Measurements from ENCODE around the gene HOXA13. TPM values are rescaled to one million over a fixed set of nuclear protein-coding genes. Genes with fewer than 3 reads are reported as not detected.
A peak's percentile ranks its signal among the peaks of the same experiment; 100 is the strongest.

The HOXA13 gene
- total RNA-seq, 1 experiment from 2014 or later: not detected

DNA sequence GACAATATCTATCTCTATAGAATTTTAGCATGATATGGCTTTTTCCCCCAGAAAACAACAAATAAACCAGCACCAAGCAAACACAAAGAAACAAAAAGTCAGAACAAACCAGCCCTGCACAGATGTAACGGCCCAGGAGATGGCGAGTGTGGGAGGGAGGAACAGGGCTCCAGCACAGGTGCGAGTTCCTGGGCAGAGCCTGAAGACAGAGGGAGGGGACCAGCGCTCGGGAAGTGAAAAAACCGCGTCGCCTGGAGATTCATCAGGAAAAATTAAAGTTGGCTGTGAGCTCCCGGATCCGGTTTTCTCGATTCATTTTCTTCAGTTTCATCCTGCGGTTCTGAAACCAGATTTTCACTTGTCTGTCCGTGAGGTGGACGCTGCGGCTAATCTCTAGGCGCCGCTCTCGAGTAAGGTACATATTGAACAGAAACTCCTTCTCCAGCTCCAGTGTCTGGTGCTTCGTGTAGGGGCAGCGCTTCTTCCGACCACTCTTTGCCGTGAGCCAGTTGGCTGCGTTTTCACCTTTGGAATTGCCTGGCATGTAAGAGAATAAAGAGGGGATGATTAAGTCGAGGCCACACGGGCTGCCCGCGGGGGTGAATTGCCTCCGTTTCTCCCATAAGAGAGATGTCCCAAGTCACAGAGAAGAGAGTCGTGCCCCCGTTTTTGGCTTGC is 28.1 kb downstream of the HOXA13 start:
- TF ChIP-seq, protein P1, sequence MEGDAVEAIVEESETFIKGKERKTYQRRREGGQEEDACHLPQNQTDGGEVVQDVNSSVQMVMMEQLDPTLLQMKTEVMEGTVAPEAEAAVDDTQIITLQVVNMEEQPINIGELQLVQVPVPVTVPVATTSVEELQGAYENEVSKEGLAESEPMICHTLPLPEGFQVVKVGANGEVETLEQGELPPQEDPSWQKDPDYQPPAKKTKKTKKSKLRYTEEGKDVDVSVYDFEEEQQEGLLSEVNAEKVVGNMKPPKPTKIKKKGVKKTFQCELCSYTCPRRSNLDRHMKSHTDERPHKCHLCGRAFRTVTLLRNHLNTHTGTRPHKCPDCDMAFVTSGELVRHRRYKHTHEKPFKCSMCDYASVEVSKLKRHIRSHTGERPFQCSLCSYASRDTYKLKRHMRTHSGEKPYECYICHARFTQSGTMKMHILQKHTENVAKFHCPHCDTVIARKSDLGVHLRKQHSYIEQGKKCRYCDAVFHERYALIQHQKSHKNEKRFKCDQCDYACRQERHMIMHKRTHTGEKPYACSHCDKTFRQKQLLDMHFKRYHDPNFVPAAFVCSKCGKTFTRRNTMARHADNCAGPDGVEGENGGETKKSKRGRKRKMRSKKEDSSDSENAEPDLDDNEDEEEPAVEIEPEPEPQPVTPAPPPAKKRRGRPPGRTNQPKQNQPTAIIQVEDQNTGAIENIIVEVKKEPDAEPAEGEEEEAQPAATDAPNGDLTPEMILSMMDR (IDR thresholded peaks at IDR 0.05; ENCODE audit: unreplicated experiment): no peak
- peak; percentile 60 for DNase-seq (ENCODE audit: unreplicated experiment)
- ChIA-PET POLR2A (interaction anchor here (0.6 to 6.3 kb wide), 13 partner anchors 9 to 568 kb away, joined by 3 to 59 read pairs (median 12); partner anchors contain the start of genes HOXA1, HOXA5 and HOXA6), CTCF (interaction anchor here (0.5 to 1.8 kb wide), 7 partner anchors 9 to 1403 kb away, joined by 3 to 10 read pairs (median 3); partner anchors contain the start of gene HOXA5)
- Mint-ChIP-seq H3K36me3 (ENCODE audit: insufficient read depth, unreplicated experiment) (peaks cover 11% of the 10 kb centered on the region), H3K4me3 (ENCODE audit: unreplicated experiment) (peak overlapping the region; percentile 79), H3K27me3 (ENCODE audit: insufficient read depth, unreplicated experiment) (no peaks in the 10 kb centered on the region), H3K9me3 (ENCODE audit: unreplicated experiment) (no peaks in the 10 kb centered on the region), H3K4me1 (ENCODE audit: insufficient read depth, unreplicated experiment) (peaks cover 20% of the 10 kb centered on the region), H3K27ac (ENCODE audit: low read depth, unreplicated experiment) (peak overlapping the region; percentile 87)
- BruUV-seq (replicated peaks): no TSS peak
- intact Hi-C loops (cut with micrococcal nuclease): no loop called here

DNA sequence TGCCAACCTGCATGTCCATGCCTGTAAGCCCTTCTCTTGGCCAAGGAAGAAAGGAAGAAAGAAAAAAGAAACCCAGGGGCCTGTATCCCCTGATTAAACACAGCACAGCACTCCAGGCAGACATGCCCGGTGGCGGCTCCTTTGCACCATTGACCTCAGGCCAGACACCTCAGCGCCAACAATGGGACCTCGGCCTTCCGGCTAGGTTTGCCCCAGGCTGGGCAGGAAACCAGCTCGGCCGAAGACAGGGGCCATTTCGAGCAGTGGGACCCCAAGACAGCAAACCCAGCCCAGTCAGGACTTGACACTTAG is 28.6 kb downstream of the HOXA13 start:
- TF ChIP-seq, protein P1 (IDR thresholded peaks at IDR 0.05; ENCODE audit: unreplicated experiment): no peak
- H3K4me3 Mint-ChIP-seq (ENCODE audit: unreplicated experiment): peak overlapping the region; percentile 79
- BruUV-seq (replicated peaks): no TSS peak
- H3K27ac Mint-ChIP-seq (ENCODE audit: low read depth, unreplicated experiment): peak overlapping the region; percentile 87
- peak; percentile 42 for DNase-seq (ENCODE audit: unreplicated experiment)
- peaks cover 20% of the 10 kb centered on the region for H3K4me1 Mint-ChIP-seq (ENCODE audit: insufficient read depth, unreplicated experiment)
- ChIA-PET POLR2A (interaction anchor here (0.6 to 6.3 kb wide), 15 partner anchors 9 to 574 kb away, joined by 3 to 59 read pairs (median 5); partner anchors contain the start of genes HOXA1, HOXA5 and HOXA6), CTCF (interaction anchor here (0.5 to 1.8 kb wide), 7 partner anchors 8 to 108 kb away, joined by 3 to 10 read pairs (median 4); partner anchors contain the start of gene HOXA5)
- peaks cover 11% of the 10 kb centered on the region for H3K36me3 Mint-ChIP-seq (ENCODE audit: insufficient read depth, unreplicated experiment)
- no peaks in the 10 kb centered on the region for H3K9me3 Mint-ChIP-seq (ENCODE audit: unreplicated experiment)
- H3K27me3 Mint-ChIP-seq (ENCODE audit: insufficient read depth, unreplicated experiment): no peaks in the 10 kb centered on the region
- intact Hi-C loops (cut with micrococcal nuclease): no loop called here

DNA sequence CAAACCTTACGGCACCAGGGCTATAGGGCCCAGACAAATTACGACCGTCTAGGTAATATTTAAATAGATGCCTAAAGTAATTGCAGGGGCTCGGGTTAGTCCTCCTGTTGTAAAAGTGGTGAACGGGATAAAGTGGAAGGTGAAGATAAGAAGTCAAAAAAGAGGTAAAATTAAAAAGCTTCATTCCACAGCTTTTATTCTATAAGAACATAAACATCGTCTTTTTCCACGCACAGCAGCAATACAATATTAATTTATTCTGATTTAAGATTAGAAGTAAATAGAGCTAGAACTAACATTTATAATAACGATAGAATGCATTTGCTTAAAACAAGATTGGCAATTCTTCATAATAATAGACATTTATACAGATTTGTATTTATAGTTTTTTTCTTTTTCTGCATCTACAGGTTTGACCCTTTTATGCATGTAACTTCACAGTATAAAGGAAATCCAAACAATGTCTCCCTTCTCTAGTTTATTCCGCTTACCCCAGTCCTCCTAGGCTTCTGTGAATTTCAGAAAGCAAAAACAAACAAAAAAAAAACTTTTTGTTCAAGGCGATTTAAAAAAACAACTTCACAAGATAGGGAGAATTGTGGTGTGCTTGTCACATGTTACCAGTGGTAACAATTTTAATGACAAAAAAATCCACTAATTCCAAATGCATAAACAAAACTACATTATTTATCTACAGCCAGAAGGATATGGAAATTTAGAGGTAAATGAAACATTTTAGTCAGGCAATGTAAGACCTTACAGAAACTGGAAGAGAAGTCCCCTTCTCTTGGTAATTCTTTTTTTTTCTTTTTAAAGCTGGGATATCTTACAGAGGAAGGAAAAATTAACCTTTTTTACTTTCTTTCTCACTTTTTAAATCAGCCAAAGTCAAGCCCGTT is 29.2 kb downstream of the HOXA13 start:
- Mint-ChIP-seq H3K4me3 (ENCODE audit: unreplicated experiment) (peak overlapping the region; percentile 79), H3K4me1 (ENCODE audit: insufficient read depth, unreplicated experiment) (peaks cover 20% of the 10 kb centered on the region), H3K9me3 (ENCODE audit: unreplicated experiment) (no peaks in the 10 kb centered on the region), H3K27ac (ENCODE audit: low read depth, unreplicated experiment) (peak overlapping the region; percentile 87), H3K36me3 (ENCODE audit: insufficient read depth, unreplicated experiment) (peaks cover 11% of the 10 kb centered on the region), H3K27me3 (ENCODE audit: insufficient read depth, unreplicated experiment) (no peaks in the 10 kb centered on the region)
- TF ChIP-seq, protein P1 (IDR thresholded peaks at IDR 0.05; ENCODE audit: unreplicated experiment): no peak
- ChIA-PET POLR2A (interaction anchor here (0.6 to 6.3 kb wide), 17 partner anchors 8 to 971 kb away, joined by 3 to 59 read pairs (median 6); partner anchors contain the start of genes HOXA1, HOXA5, HOXA6 and SKAP2), CTCF (interaction anchor here (0.5 to 1.8 kb wide), 10 partner anchors 8 to 801 kb away, joined by 3 to 6 read pairs (median 4); partner anchors contain the start of gene HOXA5)
- intact Hi-C loops (cut with micrococcal nuclease): no loop called here
- TSS peak; percentile 39 for BruUV-seq (replicated peaks)
- no peak for DNase-seq (ENCODE audit: unreplicated experiment)

Data from MCF 10A (cell line).